Prostate gland (tissue), 2 donors: ENCODE measurements around the gene MTHFD2L.

Experiments
- POLR2A ChIP-seq: fragments of 450-650 bp; IDR thresholded peaks from one replicate; pipeline ENCODE4 v1.6.1; 2016; ENCODE audit warnings: antibody characterized with exemption, mild to moderate bottlenecking
- POLR2AphosphoS5 ChIP-seq: sonication (generic); formaldehyde crosslinking; IDR thresholded peaks from one replicate; pipeline ENCODE4 v1.6.1; 2017; ENCODE audit warnings: antibody characterized with exemption
- TF ChIP-seq, protein P1 (sequence below), 4 experiments: fragments of 200-600 bp in 2 of 4; fragments of 450-650 bp in 2 of 4; sonication (generic) in 2 of 4; IDR thresholded peaks; 1 replicate in 3 of 4; 2 replicates in 1 of 4; pipeline ENCODE4 v1.5.1; 2016 to 2019; ENCODE audit warnings: antibody characterized with exemption in 4 of 4, mild to moderate bottlenecking in 2 of 4, moderate library complexity in 2 of 4

GRCh38 chr4:74314944-74315343 is 157.0 kb downstream of the MTHFD2L start:
- TF ChIP-seq, protein P1, sequence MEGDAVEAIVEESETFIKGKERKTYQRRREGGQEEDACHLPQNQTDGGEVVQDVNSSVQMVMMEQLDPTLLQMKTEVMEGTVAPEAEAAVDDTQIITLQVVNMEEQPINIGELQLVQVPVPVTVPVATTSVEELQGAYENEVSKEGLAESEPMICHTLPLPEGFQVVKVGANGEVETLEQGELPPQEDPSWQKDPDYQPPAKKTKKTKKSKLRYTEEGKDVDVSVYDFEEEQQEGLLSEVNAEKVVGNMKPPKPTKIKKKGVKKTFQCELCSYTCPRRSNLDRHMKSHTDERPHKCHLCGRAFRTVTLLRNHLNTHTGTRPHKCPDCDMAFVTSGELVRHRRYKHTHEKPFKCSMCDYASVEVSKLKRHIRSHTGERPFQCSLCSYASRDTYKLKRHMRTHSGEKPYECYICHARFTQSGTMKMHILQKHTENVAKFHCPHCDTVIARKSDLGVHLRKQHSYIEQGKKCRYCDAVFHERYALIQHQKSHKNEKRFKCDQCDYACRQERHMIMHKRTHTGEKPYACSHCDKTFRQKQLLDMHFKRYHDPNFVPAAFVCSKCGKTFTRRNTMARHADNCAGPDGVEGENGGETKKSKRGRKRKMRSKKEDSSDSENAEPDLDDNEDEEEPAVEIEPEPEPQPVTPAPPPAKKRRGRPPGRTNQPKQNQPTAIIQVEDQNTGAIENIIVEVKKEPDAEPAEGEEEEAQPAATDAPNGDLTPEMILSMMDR (IDR thresholded peaks at IDR 0.05), result no peak
- TF ChIP-seq POLR2AphosphoS5, result no peak
- TF ChIP-seq POLR2A, result no peak
